Epidermal melanocyte (primary cell): Measurements from ENCODE around the gene PRPF38A.

Experiments used
- DNase-seq: peaks from one replicate; pipeline ENCODE4 v3.0.0; 2011; ENCODE audit warnings: low spot score; ENCODE audit not compliant: insufficient read length

Gene PRPF38A

GRCh38 chr1:52399629-52400028, 4.8 kb upstream of the PRPF38A start:
- no peak for DNase-seq

GRCh38 chr1:52400131-52400530, 4.3 kb upstream of the PRPF38A start:
- no peak for DNase-seq

DNA sequence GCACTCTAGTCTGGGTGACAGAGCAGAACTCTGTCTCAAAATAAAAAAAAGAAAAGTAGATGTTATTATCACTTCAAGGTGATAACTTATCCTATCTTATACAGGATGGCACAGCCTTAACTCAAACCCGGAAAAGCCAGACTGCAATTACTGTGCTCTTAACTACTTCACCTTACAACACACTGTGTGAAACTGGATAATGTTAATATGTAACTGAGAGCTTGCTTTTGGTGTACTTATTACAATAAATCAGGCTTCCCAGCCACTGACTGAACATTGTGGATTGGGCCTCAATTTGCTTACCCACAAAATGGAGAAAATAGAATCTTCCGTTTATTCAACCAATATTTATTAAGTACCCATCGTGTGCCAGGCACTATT, 1.6 kb upstream of the PRPF38A start:
- no peak for DNase-seq

GRCh38 chr1:52403566-52404115, 761 bp upstream of the PRPF38A start:
- no peak for DNase-seq

- no peak for DNase-seq
These were observed 555 bp downstream of the PRPF38A start for GRCh38 chr1:52404975-52405338.

- DNase-seq, result no peak
These were observed 9.1 kb downstream of the PRPF38A start for GRCh38 chr1:52413410-52413989.

- no peak for DNase-seq
These were observed 10.5 kb downstream of the PRPF38A start for GRCh38 chr1:52414942-52415341.

DNA sequence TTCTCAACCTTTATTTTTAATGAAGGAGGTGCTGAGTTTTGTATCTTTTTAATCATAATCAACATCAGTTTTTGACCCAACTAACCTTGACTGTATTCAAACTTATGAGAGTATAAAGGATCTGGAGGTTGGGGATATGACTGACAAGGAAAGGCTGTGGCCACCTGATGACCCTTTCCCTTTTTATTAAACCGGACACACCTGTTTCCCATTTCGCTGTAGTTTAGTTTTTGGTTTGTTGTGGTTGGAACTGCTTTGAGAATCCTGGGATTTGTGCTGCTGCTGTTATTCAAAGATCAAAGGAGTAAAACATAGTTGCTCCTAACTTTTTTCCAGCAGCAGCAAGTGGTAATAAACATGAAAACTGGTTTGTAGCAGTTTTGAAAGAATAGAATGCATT, 12.4 kb downstream of the PRPF38A start:
- DNase-seq, result no peak

GRCh38 chr1:52420713-52421112, 16.3 kb downstream of the PRPF38A start:
- no peak for DNase-seq

DNA sequence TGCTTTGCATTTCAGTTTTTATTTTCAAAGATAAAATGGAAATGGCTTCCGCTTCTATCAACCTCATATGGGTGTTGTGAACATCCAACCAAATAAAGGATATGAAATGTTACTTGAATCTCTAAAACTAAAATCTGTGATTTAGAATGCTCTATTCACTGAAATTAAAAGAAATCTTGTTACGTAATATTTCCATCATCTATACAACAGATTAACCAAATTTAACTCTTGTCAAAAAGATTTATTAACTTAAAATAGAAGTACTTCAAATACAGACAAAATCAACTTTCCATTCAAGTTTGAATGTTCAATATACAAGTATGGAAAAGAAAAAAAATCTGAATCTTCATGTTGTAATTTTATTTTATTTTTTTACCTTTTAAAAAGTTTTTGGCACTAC, 18.7 kb downstream of the PRPF38A start:
- DNase-seq, result no peak

- DNase-seq, result no peak
These were observed 19.4 kb downstream of the PRPF38A start for GRCh38 chr1:52423771-52424170.

DNA sequence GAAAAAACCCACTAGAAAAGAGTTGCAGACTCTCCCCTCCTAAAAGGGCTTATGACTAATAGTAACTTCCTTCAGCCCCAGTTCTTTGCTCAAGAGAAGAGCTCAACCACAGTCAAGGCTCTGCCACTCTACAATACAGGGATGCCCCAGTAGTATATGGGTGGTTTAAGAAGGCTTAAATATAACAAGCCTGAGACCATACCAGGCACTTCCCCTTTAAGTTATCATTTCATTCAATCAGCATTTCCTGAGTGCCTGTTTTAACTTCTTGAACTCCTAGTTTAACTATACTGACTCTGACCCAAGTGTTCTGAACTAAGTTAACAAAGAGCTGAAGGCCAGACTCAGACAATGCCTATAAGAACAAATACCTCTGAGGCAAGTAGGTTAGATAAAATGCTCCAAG, 19.8 kb downstream of the PRPF38A start:
- no peak for DNase-seq

- DNase-seq, result no peak
These were observed 20.4 kb downstream of the PRPF38A start for GRCh38 chr1:52424813-52425212.

DNA sequence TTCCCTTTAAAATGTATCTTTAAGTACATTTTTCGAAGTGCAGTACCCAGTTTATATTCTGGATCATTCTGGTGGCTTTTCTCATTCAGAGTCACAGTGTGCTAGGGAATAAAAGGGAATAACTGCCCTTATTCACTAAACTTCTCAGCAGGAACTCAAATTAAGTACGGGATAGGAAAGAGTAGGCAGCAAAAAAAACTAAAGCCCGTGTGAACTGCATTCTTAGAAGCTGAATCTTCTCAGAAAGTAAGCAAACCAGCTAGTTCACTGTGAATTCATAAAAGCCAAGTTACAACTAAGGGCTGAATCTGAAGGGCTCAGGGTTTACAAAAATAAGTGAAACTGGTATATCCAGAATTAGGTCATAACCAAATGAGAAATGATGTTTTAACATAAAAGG, 22.0 kb downstream of the PRPF38A start:
- no peak for DNase-seq

GRCh38 chr1:52427152-52427551, 22.8 kb downstream of the PRPF38A start:
- no peak for DNase-seq

DNA sequence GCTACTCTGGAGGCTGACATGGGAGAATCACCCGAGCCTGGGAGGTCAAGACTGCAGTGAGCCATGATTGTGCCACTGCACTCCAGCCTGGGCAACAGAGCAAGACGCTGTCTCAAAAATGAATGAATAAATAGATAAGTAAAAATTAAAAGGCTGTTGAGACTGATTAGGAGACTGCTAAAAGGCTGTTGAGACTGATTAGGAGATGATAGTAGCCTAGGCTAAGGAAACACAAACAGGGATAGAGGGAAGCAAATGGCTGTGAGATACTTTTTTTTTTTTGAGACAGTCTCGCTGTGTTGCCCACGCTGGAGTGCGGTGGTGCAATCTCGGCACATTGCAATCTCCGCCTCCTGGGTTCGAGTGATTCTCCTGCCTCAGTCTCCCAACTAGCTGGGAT, 28.4 kb downstream of the PRPF38A start:
- DNase-seq, result no peak

DNA sequence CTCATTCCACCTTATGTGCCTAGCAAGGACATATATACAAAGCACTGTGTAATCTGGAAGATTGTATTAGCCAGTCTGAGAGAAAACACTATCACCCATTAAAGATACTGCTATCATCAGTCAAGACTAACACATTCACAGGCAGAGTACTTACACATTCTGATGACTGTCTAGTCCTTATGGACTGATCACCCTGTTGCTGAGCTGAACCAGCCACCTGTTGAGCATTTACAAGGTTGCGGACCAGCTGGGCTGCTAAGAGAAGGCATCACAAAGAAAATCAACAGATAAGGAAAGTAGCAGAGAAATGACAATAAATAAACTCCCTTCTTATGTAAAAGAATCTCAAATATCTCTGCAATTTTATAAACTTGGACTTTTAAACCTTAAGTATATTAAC, 30.8 kb downstream of the PRPF38A start:
- no peak for DNase-seq

DNA sequence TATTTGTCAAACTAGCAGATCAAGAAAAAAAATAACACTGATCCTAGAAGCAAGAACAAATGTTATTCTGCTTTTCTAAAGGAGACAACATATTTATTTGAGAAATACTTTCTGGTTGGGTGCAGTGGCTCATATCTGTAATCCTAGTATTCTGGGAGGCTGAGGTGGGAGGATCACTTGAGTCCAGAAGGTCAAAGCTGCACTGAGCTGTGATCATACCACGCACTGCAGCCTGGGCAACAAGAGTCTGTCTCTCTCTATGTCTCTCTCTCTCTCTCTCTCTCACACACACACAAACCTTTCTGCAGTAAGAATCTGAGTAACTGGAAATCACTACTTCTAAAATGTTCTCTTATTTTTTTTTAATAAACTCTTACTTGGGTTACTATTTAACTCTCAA, 31.2 kb downstream of the PRPF38A start:
- DNase-seq, result no peak

- no peak for DNase-seq
These were observed 32.4 kb downstream of the PRPF38A start for GRCh38 chr1:52436817-52437216.

DNA sequence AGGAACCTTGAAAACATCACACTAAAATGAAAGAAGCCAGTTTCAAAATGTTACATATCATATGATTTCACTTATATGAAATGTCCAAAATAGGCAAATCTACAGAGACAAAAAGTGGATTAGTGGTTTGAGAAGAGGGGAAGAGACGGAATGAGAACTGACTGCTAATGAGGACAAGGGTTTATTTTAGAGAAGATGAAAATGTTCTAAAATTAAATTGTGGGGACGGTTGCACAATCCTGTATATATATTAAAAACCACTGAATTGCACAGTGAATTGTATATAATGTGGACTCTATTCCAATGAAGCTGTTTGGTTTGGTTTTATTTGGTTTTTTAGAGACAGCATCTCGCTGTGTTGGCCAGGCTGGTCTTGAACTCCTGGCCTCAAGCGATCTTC, 35.6 kb downstream of the PRPF38A start:
- no peak for DNase-seq

GRCh38 chr1:52444463-52444862, 40.1 kb downstream of the PRPF38A start:
- DNase-seq, result no peak

DNA sequence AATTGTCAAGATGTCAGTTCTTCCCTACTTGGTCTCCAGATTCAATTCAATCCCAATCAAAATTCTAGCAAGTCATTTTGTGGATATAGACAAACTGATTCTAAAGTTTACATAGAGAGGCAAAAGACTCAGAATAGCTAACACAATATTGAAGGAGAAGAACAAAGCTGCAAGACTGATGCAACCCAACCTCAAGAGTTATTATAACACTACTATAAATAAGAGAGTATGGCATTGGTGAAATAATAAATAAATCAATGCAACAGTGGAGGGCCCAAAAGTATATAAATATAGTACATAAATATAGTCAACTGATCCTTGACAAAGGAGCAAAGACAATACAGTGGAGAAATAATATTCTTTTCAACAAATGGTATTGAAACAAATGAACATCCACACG, 49.7 kb downstream of the PRPF38A start:
- DNase-seq, result no peak

- DNase-seq, result no peak
These were observed 50.4 kb downstream of the PRPF38A start for GRCh38 chr1:52454779-52455178.

- no peak for DNase-seq
These were observed 51.3 kb downstream of the PRPF38A start for GRCh38 chr1:52455686-52456085.
